CD8-positive, alpha-beta memory T cell (primary cell): Measurements from ENCODE around the gene FAM107B. TPM values are rescaled to one million over a fixed set of nuclear protein-coding genes. Genes with fewer than 3 reads are reported as not detected.

Experiments used
- CTCF ChIA-PET: fragments of 350-600 bp; sonication (Branson Sonifier 250); formaldehyde crosslinking; loops from one replicate; lab custom pipeline; 2021; ENCODE audit warnings: antibody characterized with exemption; lab: Charles Lee
- POLR2A ChIA-PET: fragments of 350-600 bp; sonication (Branson Sonifier 250); formaldehyde crosslinking; loops from one replicate; lab custom pipeline; 2021; ENCODE audit warnings: antibody characterized with exemption; lab: Charles Lee
- DNase-seq, 5 donors: peaks; one replicate each; pipeline versions ENCODE4 v3.0.0 to v3.0.0-alpha.2; 2020 to 2022; ENCODE audit warnings: mixed read lengths in 1 of 5
- H3K27ac ChIP-seq: one replicate; pipeline ENCODE4 v1.7.0; 2013; ENCODE audit warnings: low read depth, mild to moderate bottlenecking, low read length, moderate library complexity
- H3K27me3 ChIP-seq: 2 replicates; pipeline ENCODE4 v1.7.0; 2013; ENCODE audit warnings: low read length, mild to moderate bottlenecking; ENCODE audit not compliant: insufficient read depth, poor library complexity, severe bottlenecking
- H3K36me3 ChIP-seq: 2 replicates; pipeline ENCODE4 v1.7.0; 2013; ENCODE audit warnings: mild to moderate bottlenecking, low read length, moderate library complexity; ENCODE audit not compliant: insufficient read depth
- H3K4me1 ChIP-seq: 2 replicates; pipeline ENCODE4 v1.7.0; 2013; ENCODE audit warnings: mild to moderate bottlenecking, low read length, moderate library complexity; ENCODE audit not compliant: insufficient read depth
- H3K4me3 ChIP-seq: 2 replicates; pipeline ENCODE4 v1.7.0; 2013; ENCODE audit warnings: mild to moderate bottlenecking, low read length
- H3K9me3 ChIP-seq: 2 replicates; pipeline ENCODE4 v1.7.0; 2013; ENCODE audit warnings: mild to moderate bottlenecking, low read length
- H3K27ac Mint-ChIP-seq, 8 donors: one replicate each; pipeline ENCODE4 v1.8.0; 2020 to 2021; ENCODE audit warnings: mixed read lengths in 8 of 8, mild to moderate bottlenecking in 6 of 8, inconsistent platforms in 3 of 8, moderate library complexity in 3 of 8
- H3K27me3 Mint-ChIP-seq, 2 donors: one replicate each; pipeline ENCODE4 v1.8.0; 2020 to 2021; ENCODE audit warnings: mixed read lengths in 2 of 2, mild to moderate bottlenecking in 1 of 2, moderate library complexity in 1 of 2
- H3K36me3 Mint-ChIP-seq, 3 donors: one replicate each; pipeline ENCODE4 v1.8.0; 2020 to 2021; ENCODE audit warnings: mixed read lengths in 3 of 3, inconsistent platforms in 1 of 3, mild to moderate bottlenecking in 1 of 3
- H3K4me1 Mint-ChIP-seq, 3 donors: one replicate each; pipeline ENCODE4 v1.8.0; 2020 to 2021; ENCODE audit warnings: mixed read lengths in 3 of 3, inconsistent platforms in 1 of 3, mild to moderate bottlenecking in 1 of 3
- H3K4me3 Mint-ChIP-seq, 7 donors: one replicate each; pipeline ENCODE4 v1.8.0; 2020 to 2021; ENCODE audit warnings: mixed read lengths in 7 of 7, mild to moderate bottlenecking in 6 of 7, moderate library complexity in 4 of 7, inconsistent platforms in 2 of 7
- H3K9me3 Mint-ChIP-seq, 5 donors: one replicate each; pipeline ENCODE4 v1.8.0; 2020 to 2022; ENCODE audit warnings: mixed read lengths in 5 of 5, mild to moderate bottlenecking in 3 of 5, moderate library complexity in 2 of 5, inconsistent platforms in 1 of 5
- polyA plus RNA-seq: library from polyadenylated mRNA; unstranded; fragments of 300-500 nt; fragmentation: Illumina TruSeq; gene quantifications from one replicate; pipeline ENCODE4 v1.2.3, GENCODE V29; 2021
- total RNA-seq, 2 experiments: library from RNA; stranded (reverse); gene quantifications; one replicate each; pipeline ENCODE4 v1.2.3, GENCODE V29; 2021

The FAM107B gene
- total and polyA plus RNA-seq, 3 experiments from 2014 or later: 138 to 316 (median 143) TPM

- H3K9me3 Mint-ChIP-seq: no peaks in the 10 kb centered on the region
- Histone ChIP-seq H3K27me3 (no peaks in the 10 kb centered on the region), H3K4me1 (peaks cover 92% of the 10 kb centered on the region), H3K4me3 (no peak overlapping the region), H3K36me3 (peaks cover 5% of the 10 kb centered on the region), H3K27ac (no peak overlapping the region), H3K9me3 (no peaks in the 10 kb centered on the region)
- peaks cover 87 to 100% (median 100%) of the 10 kb centered on the region in 3 donors for H3K4me1 Mint-ChIP-seq
- CTCF ChIA-PET: interaction anchor here (1.0 to 3.6 kb wide), 9 partner anchors 8 to 285 kb away, joined by 3 to 17 read pairs (median 5); partner anchors contain the start of genes CDNF, HSPA14 and MSANTD7
- no peaks in the 10 kb centered on the region for H3K27me3 Mint-ChIP-seq
- peak overlapping the region in 6 of 7 donors; percentile 32 to 72 (median 48) for H3K4me3 Mint-ChIP-seq
- DNase-seq: no peak
- POLR2A ChIA-PET: interaction anchor here (0.9 to 1.4 kb wide), 4 partner anchors 9 to 30 kb away, joined by 3 to 5 read pairs (median 4); no protein-coding TSS in a partner anchor
- peak overlapping the region; percentile 76 to 98 (median 90) for H3K27ac Mint-ChIP-seq
- peaks cover 0 to 63% (median 31%) of the 10 kb centered on the region in 3 donors for H3K36me3 Mint-ChIP-seq
These were observed 221.2 kb downstream of the FAM107B start for GRCh38 chr10:14553448-14553847.

- POLR2A ChIA-PET: interaction anchor here (0.6 to 1.0 kb wide), 3 partner anchors 80 to 1169 kb away, joined by 3 to 13 read pairs (median 4); partner anchors contain the start of genes CDNF, HSPA14 and MSANTD7
- Mint-ChIP-seq H3K27ac (peak overlapping the region; percentile 70 to 98 (median 88)), H3K36me3 (peaks cover 0 to 68% (median 26%) of the 10 kb centered on the region in 3 donors), H3K27me3 (no peaks in the 10 kb centered on the region), H3K4me3 (peak overlapping the region in 6 of 7 donors; percentile 16 to 48 (median 42)), H3K4me1 (peaks cover 82 to 98% (median 96%) of the 10 kb centered on the region in 3 donors), H3K9me3 (no peaks in the 10 kb centered on the region)
- H3K36me3 ChIP-seq: peaks cover 5% of the 10 kb centered on the region
- H3K27me3 ChIP-seq: no peaks in the 10 kb centered on the region
- H3K4me3 ChIP-seq: no peak overlapping the region
- H3K9me3 ChIP-seq: no peaks in the 10 kb centered on the region
- no peak for DNase-seq
- CTCF ChIA-PET: interaction anchor here (0.9 to 3.6 kb wide), 6 partner anchors 15 to 286 kb away, joined by 3 to 17 read pairs (median 4); partner anchors contain the start of genes CDNF, HSPA14 and MSANTD7
- H3K27ac ChIP-seq: no peak overlapping the region
- H3K4me1 ChIP-seq: peaks cover 77% of the 10 kb centered on the region
These were observed 222.7 kb downstream of the FAM107B start for GRCh38 chr10:14552015-14552414.

GRCh38 chr10:14550471-14550981 is 224.2 kb downstream of the FAM107B start:
- no peaks in the 10 kb centered on the region for H3K9me3 Mint-ChIP-seq
- H3K27me3 Mint-ChIP-seq: no peaks in the 10 kb centered on the region
- H3K4me1 ChIP-seq: peaks cover 62% of the 10 kb centered on the region
- peaks cover 77 to 98% (median 96%) of the 10 kb centered on the region in 3 donors for H3K4me1 Mint-ChIP-seq
- no peak overlapping the region for H3K27ac ChIP-seq
- H3K36me3 ChIP-seq: peaks cover 5% of the 10 kb centered on the region
- DNase-seq: no peak
- H3K27ac Mint-ChIP-seq: peak overlapping the region; percentile 70 to 98 (median 84)
- peaks cover 0 to 71% (median 28%) of the 10 kb centered on the region in 3 donors for H3K36me3 Mint-ChIP-seq
- no peak overlapping the region for H3K4me3 ChIP-seq
- no peaks in the 10 kb centered on the region for H3K9me3 ChIP-seq
- H3K27me3 ChIP-seq: no peaks in the 10 kb centered on the region
- POLR2A ChIA-PET: interaction anchor here (1.5 kb wide), 1 partner anchor 19 kb away, joined by 3 read pairs; no protein-coding TSS in a partner anchor
- peak overlapping the region in 5 of 7 donors; percentile 5 to 54 (median 43) for H3K4me3 Mint-ChIP-seq
- CTCF ChIA-PET: interaction anchor here (1.2 to 3.6 kb wide), 4 partner anchors 10 to 273 kb away, joined by 3 to 17 read pairs (median 4); no protein-coding TSS in a partner anchor

GRCh38 chr10:14549496-14549895 is 225.2 kb downstream of the FAM107B start:
- Mint-ChIP-seq H3K4me3 (no peak overlapping the region), H3K27ac (peak overlapping the region; percentile 68 to 98 (median 84)), H3K36me3 (peaks cover 0 to 74% (median 28%) of the 10 kb centered on the region in 3 donors), H3K4me1 (peaks cover 74 to 98% (median 96%) of the 10 kb centered on the region in 3 donors), H3K9me3 (no peaks in the 10 kb centered on the region), H3K27me3 (no peaks in the 10 kb centered on the region)
- no peak for DNase-seq
- H3K9me3 ChIP-seq: no peaks in the 10 kb centered on the region
- no peak overlapping the region for H3K4me3 ChIP-seq
- H3K27me3 ChIP-seq: no peaks in the 10 kb centered on the region
- H3K4me1 ChIP-seq: peaks cover 61% of the 10 kb centered on the region
- POLR2A ChIA-PET: interaction anchor here (1.5 kb wide), 1 partner anchor 20 kb away, joined by 3 read pairs; no protein-coding TSS in a partner anchor
- CTCF ChIA-PET: interaction anchor here (1.0 kb wide), 1 partner anchor 12 kb away, joined by 4 read pairs; no protein-coding TSS in a partner anchor
- H3K27ac ChIP-seq: no peak overlapping the region
- peaks cover 5% of the 10 kb centered on the region for H3K36me3 ChIP-seq

GRCh38 chr10:14548970-14549369 is 225.7 kb downstream of the FAM107B start:
- POLR2A ChIA-PET: no interaction called here
- no peak for DNase-seq
- H3K27me3 Mint-ChIP-seq: no peaks in the 10 kb centered on the region
- no peak overlapping the region for H3K4me3 ChIP-seq
- H3K4me1 Mint-ChIP-seq: peaks cover 74 to 98% (median 96%) of the 10 kb centered on the region in 3 donors
- H3K4me3 Mint-ChIP-seq: peak overlapping the region in 1 of 7 donors; percentile 8
- peaks cover 59% of the 10 kb centered on the region for H3K4me1 ChIP-seq
- CTCF ChIA-PET: interaction anchor here (1.0 kb wide), 1 partner anchor 11 kb away, joined by 4 read pairs; no protein-coding TSS in a partner anchor
- peaks cover 5% of the 10 kb centered on the region for H3K36me3 ChIP-seq
- no peak overlapping the region for H3K27ac ChIP-seq
- no peaks in the 10 kb centered on the region for H3K9me3 ChIP-seq
- H3K27ac Mint-ChIP-seq: peak overlapping the region; percentile 27 to 91 (median 78)
- H3K9me3 Mint-ChIP-seq: no peaks in the 10 kb centered on the region
- no peaks in the 10 kb centered on the region for H3K27me3 ChIP-seq
- peaks cover 0 to 77% (median 28%) of the 10 kb centered on the region in 3 donors for H3K36me3 Mint-ChIP-seq

GRCh38 chr10:14548474-14548873 is 226.2 kb downstream of the FAM107B start:
- no peak overlapping the region for H3K27ac ChIP-seq
- Mint-ChIP-seq H3K4me3 (no peak overlapping the region), H3K36me3 (peaks cover 0 to 77% (median 28%) of the 10 kb centered on the region in 3 donors)

GRCh38 chr10:14547816-14548215 is 226.9 kb downstream of the FAM107B start:
- Histone ChIP-seq H3K36me3 (peaks cover 5% of the 10 kb centered on the region), H3K27ac (no peak overlapping the region), H3K4me1 (peaks cover 59% of the 10 kb centered on the region), H3K4me3 (no peak overlapping the region), H3K9me3 (no peaks in the 10 kb centered on the region), H3K27me3 (no peaks in the 10 kb centered on the region)
- Mint-ChIP-seq H3K4me3 (peak overlapping the region in 2 of 7 donors; percentile 8 to 17), H3K27me3 (no peaks in the 10 kb centered on the region), H3K4me1 (peaks cover 77 to 98% (median 96%) of the 10 kb centered on the region in 3 donors), H3K36me3 (peaks cover 0 to 73% (median 23%) of the 10 kb centered on the region in 3 donors), H3K27ac (peak overlapping the region; percentile 41 to 97 (median 76)), H3K9me3 (no peaks in the 10 kb centered on the region)
- no peak for DNase-seq
- ChIA-PET CTCF (interaction anchor here (1.2 to 1.5 kb wide), 2 partner anchors 9 to 10 kb away, joined by 3 to 6 read pairs; no protein-coding TSS in a partner anchor), POLR2A (no interaction called here)

More at GRCh38 chr10:14548474-14548873, 226.2 kb downstream of the FAM107B start:
- Histone ChIP-seq H3K4me3 (no peak overlapping the region), H3K4me1 (peaks cover 59% of the 10 kb centered on the region), H3K36me3 (peaks cover 5% of the 10 kb centered on the region), H3K27me3 (no peaks in the 10 kb centered on the region), H3K9me3 (no peaks in the 10 kb centered on the region)
- Mint-ChIP-seq H3K27ac (peak overlapping the region in 7 of 8 donors; percentile 27 to 91 (median 80)), H3K27me3 (no peaks in the 10 kb centered on the region), H3K4me1 (peaks cover 77 to 98% (median 96%) of the 10 kb centered on the region in 3 donors), H3K9me3 (no peaks in the 10 kb centered on the region)
- CTCF ChIA-PET: interaction anchor here (1.2 to 1.5 kb wide), 2 partner anchors 8 to 11 kb away, joined by 3 to 6 read pairs; no protein-coding TSS in a partner anchor
- DNase-seq: no peak
- POLR2A ChIA-PET: no interaction called here
